GM15510 (cell line): ENCODE data around the gene ZFYVE26.

Experiments
- POLR2A ChIP-seq: IDR thresholded peaks from 3 replicates; pipeline ENCODE4 v1.6.1; 2011; ENCODE audit warnings: borderline replicate concordance; ENCODE audit not compliant: insufficient read length; ENCODE audit errors: extremely low read depth

ZFYVE26 gene

GRCh38 chr14:67776653-67777322, 39.6 kb downstream of the ZFYVE26 start:
- TF ChIP-seq POLR2A = no peak

- no peak for TF ChIP-seq POLR2A
These were observed 42.5 kb downstream of the ZFYVE26 start for GRCh38 chr14:67773844-67774377.

- TF ChIP-seq POLR2A = no peak
These were observed 48.2 kb downstream of the ZFYVE26 start for GRCh38 chr14:67768219-67768618.

GRCh38 chr14:67766035-67766680, 50.2 kb downstream of the ZFYVE26 start:
- TF ChIP-seq POLR2A = no peak

- no peak for TF ChIP-seq POLR2A
These were observed 51.1 kb downstream of the ZFYVE26 start for GRCh38 chr14:67765192-67765834.

GRCh38 chr14:67764496-67764895, 51.9 kb downstream of the ZFYVE26 start:
- TF ChIP-seq POLR2A = no peak

GRCh38 chr14:67763158-67763822, 53.1 kb downstream of the ZFYVE26 start:
- no peak for TF ChIP-seq POLR2A

GRCh38 chr14:67762051-67762450, 54.3 kb downstream of the ZFYVE26 start:
- TF ChIP-seq POLR2A = no peak

GRCh38 chr14:67759916-67760315, 56.5 kb downstream of the ZFYVE26 start:
- no peak for TF ChIP-seq POLR2A

- no peak for TF ChIP-seq POLR2A
These were observed 59.2 kb downstream of the ZFYVE26 start for GRCh38 chr14:67757175-67757574.

GRCh38 chr14:67756496-67756895, 59.9 kb downstream of the ZFYVE26 start:
- no peak for TF ChIP-seq POLR2A

- no peak for TF ChIP-seq POLR2A
These were observed 66.9 kb downstream of the ZFYVE26 start for GRCh38 chr14:67749341-67750084.

- TF ChIP-seq POLR2A = no peak
These were observed 68.1 kb downstream of the ZFYVE26 start for GRCh38 chr14:67748312-67748711.

GRCh38 chr14:67746927-67747326, 69.5 kb downstream of the ZFYVE26 start:
- no peak for TF ChIP-seq POLR2A
